Measurements from ENCODE around the gene DRC7. TPM values are rescaled to one million over a fixed set of nuclear protein-coding genes. Genes with fewer than 3 reads are reported as not detected.
A peak's percentile ranks its signal among the peaks of the same experiment; 100 is the strongest.

Gene DRC7
- total and polyA plus RNA-seq, 9 of the 15 experiments (the other 6 are each of a cell fraction or from before 2014, with no cell fraction given), result 0.04 to 0.33 (median 0.12) TPM; not detected in 3

DNA sequence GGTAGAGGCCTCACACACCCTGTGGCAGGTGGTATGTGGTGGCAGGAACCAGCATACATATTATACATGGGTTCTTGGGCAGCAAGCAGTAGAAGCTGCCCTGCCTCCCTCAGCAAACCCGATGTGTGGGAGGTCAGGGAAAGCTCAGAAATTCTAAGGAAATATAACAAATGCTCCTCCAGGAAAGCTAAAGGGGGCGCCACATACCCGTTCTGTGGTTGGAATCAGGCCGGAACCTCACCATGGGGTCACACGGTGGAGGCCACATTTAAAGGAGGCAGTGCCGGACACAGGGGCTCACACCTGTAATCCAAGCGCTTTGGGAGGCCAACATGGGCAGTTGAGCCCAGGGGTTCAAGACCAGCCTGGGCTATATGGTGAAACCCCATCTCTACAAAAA is 28.6 kb downstream of the DRC7 start (continued):
- TF ChIP-seq, protein P1, sequence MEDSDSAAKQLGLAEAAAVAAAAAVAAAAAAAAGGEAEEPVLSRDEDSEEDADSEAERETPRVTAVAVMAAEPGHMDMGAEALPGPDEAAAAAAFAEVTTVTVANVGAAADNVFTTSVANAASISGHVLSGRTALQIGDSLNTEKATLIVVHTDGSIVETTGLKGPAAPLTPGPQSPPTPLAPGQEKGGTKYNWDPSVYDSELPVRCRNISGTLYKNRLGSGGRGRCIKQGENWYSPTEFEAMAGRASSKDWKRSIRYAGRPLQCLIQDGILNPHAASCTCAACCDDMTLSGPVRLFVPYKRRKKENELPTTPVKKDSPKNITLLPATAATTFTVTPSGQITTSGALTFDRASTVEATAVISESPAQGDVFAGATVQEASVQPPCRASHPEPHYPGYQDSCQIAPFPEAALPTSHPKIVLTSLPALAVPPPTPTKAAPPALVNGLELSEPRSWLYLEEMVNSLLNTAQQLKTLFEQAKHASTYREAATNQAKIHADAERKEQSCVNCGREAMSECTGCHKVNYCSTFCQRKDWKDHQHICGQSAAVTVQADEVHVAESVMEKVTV (CRISPR knock-in tag; IDR thresholded peaks at IDR 0.05), result 0 out of 2 replicates have a peak, but pooled peaks have one; percentile 29
- TF ChIP-seq, protein P2, sequence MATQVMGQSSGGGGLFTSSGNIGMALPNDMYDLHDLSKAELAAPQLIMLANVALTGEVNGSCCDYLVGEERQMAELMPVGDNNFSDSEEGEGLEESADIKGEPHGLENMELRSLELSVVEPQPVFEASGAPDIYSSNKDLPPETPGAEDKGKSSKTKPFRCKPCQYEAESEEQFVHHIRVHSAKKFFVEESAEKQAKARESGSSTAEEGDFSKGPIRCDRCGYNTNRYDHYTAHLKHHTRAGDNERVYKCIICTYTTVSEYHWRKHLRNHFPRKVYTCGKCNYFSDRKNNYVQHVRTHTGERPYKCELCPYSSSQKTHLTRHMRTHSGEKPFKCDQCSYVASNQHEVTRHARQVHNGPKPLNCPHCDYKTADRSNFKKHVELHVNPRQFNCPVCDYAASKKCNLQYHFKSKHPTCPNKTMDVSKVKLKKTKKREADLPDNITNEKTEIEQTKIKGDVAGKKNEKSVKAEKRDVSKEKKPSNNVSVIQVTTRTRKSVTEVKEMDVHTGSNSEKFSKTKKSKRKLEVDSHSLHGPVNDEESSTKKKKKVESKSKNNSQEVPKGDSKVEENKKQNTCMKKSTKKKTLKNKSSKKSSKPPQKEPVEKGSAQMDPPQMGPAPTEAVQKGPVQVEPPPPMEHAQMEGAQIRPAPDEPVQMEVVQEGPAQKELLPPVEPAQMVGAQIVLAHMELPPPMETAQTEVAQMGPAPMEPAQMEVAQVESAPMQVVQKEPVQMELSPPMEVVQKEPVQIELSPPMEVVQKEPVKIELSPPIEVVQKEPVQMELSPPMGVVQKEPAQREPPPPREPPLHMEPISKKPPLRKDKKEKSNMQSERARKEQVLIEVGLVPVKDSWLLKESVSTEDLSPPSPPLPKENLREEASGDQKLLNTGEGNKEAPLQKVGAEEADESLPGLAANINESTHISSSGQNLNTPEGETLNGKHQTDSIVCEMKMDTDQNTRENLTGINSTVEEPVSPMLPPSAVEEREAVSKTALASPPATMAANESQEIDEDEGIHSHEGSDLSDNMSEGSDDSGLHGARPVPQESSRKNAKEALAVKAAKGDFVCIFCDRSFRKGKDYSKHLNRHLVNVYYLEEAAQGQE (IDR thresholded peaks at IDR 0.05; ENCODE audit: borderline replicate concordance), result peak; percentile 21; the same call in 1 of the 2 replicates
- TF ChIP-seq, protein P2 (CRISPR knock-in tag; IDR thresholded peaks at IDR 0.05; ENCODE audit: low read depth), result no peak
- TF ChIP-seq RCOR1 (IDR thresholded peaks at IDR 0.05; ENCODE audit: borderline replicate concordance in 1 of 2, low read depth in 2 of 2, low read length in 2 of 2), result peak in 1 of 2 experiments; percentile 32; a peak in 1 of 4 replicates
- TF ChIP-seq ZNF561 (CRISPR knock-in tag; conservative IDR thresholded peaks at IDR 0.05), result no peak
- peak; percentile 25; the same call in 1 of the 2 replicates for TF ChIP-seq MYC (IDR thresholded peaks at IDR 0.05; ENCODE audit: low read depth, low read length)
- TF ChIP-seq MYC (CRISPR knock-in tag; IDR thresholded peaks at IDR 0.05; ENCODE audit: borderline replicate concordance, low read depth), result no peak
- peak; percentile 67 for TF ChIP-seq L3MBTL2 (IDR thresholded peaks at IDR 0.05)
- no peak for TF ChIP-seq ZNF644 (tag; IDR thresholded peaks at IDR 0.05; ENCODE audit: low read depth)
- TF ChIP-seq SMC3 (conservative IDR thresholded peaks at IDR 0.05; ENCODE audit: insufficient read depth, low read depth, low read length), result 0 out of 2 replicates have a peak, but pooled peaks have one; percentile 32
- no peak for TF ChIP-seq SAFB (IDR thresholded peaks at IDR 0.05; ENCODE audit: borderline replicate concordance, low read depth, low read length)
- 0 out of 2 replicates have a peak, but pooled peaks have one; percentile 21 for TF ChIP-seq JUND (IDR thresholded peaks at IDR 0.05; ENCODE audit: borderline replicate concordance, low read depth, low read length)
- TF ChIP-seq JUND (tag; IDR thresholded peaks at IDR 0.05; ENCODE audit: borderline replicate concordance, low read depth, low read length), result no peak; the same call in 2 of the 3 replicates
- TF ChIP-seq, protein P3, sequence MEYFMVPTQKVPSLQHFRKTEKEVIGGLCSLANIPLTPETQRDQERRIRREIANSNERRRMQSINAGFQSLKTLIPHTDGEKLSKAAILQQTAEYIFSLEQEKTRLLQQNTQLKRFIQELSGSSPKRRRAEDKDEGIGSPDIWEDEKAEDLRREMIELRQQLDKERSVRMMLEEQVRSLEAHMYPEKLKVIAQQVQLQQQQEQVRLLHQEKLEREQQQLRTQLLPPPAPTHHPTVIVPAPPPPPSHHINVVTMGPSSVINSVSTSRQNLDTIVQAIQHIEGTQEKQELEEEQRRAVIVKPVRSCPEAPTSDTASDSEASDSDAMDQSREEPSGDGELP (CRISPR knock-in tag; IDR thresholded peaks at IDR 0.05; ENCODE audit: borderline replicate concordance), result 0 out of 2 replicates have a peak, but pooled peaks have one; percentile 16
- peak; percentile 25 for TF ChIP-seq ZFP36 (IDR thresholded peaks at IDR 0.05; ENCODE audit: low read depth, low read length, partially characterized antibody)
- no peak for TF ChIP-seq RHOXF2B (CRISPR knock-in tag; conservative IDR thresholded peaks at IDR 0.05)
- TF ChIP-seq RAD21 (CRISPR knock-in tag; conservative IDR thresholded peaks at IDR 0.05 in 1 of 2, IDR thresholded peaks at IDR 0.05 in 1 of 2), result peak; percentile 34 to 73; a peak in 2 of 4 replicates
- TF ChIP-seq ESRRA (IDR thresholded peaks at IDR 0.05; ENCODE audit: borderline replicate concordance, low read depth), result peak; percentile 51; the same call in 1 of the 2 replicates
